T1000 (cell line): ENCODE results near the gene DTYMK.

Experiments used
- DNase-seq: peaks from one replicate; lab custom pipeline; 2025; ENCODE audit warnings: mixed read lengths; lab: John Stamatoyannopoulos, UW

DTYMK gene

DNA sequence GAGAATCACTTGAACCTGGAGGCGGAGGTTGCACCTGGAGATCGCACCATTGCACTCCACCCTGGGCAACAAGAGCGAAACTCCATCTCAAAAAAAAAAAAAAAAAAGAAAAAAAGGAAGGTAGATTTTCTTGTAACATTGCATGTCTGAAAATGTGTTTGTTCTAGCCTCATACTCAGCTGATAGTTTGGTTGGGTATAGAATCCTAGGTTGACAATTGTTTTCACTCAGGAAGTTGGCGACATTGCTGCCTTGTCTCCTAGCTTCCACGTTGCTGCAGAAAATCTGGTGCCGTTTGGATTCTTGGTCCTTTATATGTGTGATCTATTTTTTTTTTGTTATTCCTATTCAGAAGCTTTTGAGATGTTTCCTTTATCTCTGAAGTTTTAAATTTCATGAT lies 19.9 kb upstream of the DTYMK start:
- no peak for DNase-seq

DNA sequence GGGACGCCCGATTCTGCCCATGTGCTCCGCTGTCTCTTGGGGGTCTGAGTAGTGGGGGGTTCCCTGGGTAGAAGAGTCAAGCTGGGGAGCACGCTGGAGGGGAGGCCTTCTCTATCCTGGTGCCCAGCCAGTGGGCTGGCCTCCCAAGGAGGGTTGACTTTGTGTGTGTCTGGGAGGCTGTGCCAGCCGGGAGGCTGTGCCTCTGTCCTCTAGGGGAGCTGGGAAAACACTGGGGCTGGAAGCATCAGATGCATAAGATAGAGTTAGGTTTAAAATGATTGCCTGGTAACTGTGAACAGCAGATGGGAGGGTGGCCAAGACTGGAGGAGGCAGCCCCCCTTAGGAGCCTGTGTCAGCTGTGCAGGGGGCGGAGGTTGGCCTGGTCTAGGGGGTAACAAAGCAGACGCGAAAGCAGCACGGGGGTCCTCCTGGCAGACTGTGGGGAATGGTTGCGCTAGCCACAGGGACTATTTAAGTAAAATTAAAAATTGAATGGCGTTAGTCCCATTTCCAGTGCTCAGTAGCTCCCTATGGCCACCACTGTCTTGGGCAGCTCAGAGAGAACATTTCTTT lies 16.5 kb upstream of the DTYMK start:
- no peak for DNase-seq

DNA sequence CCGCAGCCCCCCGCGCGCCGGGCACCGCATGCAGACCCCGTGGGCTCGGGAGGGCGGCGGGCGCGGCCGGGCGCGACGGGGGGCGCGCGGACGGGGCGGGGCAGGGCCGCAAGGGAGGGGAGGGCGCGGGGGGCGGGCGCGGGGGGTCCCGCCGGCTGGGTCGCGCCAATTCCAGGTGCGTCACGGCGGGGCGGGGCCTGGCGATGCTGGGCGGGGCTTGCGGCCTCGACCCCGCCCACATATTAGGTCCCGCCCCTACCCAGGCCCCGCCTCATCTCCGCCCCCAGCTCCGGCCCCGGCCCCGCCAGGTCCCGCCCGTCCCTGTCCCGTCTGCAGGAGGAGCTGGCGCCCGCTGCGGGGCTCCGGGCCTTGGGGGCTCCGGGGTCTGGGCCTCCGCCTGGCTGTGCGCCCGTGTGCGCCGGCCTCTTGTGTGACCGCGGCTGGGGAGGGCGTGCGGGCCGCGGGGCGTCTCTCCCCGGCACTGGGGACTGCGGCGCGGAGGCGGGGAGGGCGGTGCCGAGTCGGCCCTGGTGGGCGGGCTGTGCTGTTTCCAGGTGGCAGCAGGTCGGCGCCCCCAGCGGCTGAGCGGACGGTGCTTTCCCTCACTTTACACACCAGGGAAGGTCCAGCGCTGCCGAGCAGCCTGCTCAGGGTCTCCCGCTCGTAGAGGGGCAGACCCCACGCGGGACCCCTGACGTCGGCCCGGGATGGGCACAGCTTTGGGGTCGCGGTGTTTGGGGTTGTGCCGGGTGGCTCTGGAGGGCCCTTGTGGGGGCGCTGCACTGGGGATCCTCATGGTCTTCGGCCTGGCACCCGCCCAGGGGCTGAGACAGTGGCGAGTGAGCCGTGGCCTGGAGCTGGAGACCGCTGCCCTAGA lies 15.8 kb upstream of the DTYMK start:
- peak; percentile 80 for DNase-seq

DNA sequence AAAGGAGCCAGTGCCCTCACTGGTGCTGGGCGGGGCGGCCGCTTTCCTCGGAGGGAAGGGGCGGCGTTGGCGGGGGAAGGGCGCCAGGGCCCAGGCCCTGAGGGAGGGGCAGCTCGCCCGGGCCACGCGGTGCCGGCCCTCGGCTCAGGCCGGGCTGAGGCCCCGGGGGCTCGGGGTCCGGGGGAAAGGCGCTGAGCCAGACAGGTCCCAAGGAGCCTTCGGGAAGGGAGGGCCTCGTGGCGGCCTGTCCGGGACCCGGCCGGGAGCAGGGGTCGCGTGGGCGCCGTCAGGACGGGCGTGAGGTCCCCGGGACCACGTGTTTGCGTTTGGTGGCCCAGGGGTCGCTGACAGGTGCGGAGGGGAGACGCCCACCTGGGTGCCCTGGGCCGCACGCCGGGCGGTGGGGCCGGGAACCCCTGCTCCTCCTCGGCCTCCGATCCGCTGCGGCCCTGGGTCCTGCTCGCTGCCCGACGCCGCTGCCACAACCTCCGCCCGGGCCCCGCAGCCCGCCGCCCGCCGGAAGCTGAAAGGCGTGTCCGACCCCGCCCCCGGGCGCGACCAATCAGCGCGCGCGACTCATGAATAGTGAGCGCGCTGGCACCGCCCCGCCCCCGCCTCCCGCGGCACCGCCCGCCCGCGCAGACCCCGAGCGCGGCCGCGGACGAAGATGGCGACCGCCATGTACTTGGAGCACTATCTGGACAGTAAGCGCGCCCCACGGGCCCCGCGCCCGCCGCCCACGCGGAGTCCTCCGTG lies 15.0 kb upstream of the DTYMK start, which contains the start of gene ING5:
Gene ING5 (plus strand): TSS at position 641 of the 756 bp plus-strand sequence. CDS start 27 bp downstream, at position 668.
- peak; percentile 88 for DNase-seq

DNA sequence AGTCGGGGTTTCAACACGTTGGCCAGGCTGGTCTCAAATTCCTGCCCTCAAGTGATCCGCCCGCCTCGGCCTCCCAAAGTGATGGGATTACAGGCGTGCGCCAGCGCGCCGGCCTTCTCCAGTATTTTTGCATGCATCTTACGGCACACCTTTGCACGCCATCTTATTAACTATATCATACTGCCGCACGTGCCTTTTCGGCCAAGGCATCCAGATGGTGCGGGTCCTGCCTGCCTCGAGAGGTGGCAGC lies 14.5 kb upstream of the DTYMK start:
- no peak for DNase-seq

DNA sequence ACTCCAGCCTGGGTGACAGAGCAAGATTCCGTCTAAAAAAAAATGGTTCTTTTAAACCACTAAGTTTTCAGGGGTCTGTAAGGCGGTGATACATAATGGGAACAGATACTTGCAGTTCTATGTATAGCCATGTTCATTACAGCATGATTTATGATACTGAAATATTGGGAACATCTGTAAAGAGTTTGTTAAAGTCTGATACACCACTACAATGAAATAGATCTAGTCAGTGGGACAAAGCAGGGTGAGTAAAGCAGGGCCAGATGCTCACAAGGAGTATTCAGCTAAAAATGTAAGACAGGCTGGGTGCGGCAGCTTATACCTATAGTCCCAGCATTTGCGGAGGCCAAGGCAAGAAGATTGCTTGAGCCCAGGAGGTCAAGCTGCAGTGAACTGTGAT lies 9.0 kb upstream of the DTYMK start:
- no peak for DNase-seq

DNA sequence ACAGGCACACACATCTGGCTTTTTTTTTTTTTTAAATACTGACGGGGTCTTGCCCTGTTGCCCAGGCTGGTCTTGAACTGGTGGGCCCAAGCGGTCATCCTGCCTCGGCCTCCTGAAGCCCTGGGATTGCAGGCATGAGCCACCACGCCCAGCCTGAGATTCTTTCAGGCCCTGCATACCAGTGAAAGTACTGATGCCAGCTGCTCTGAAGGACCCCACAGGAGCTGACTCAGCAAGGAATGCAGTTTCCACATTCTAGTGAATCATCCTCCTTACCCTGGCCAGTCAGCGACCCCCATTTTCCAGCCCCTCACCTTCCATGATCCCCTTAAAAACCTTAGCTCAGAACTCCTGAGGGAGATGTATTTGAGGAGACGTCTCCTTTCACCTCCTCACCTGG lies 5.8 kb upstream of the DTYMK start:
- no peak for DNase-seq

DNA sequence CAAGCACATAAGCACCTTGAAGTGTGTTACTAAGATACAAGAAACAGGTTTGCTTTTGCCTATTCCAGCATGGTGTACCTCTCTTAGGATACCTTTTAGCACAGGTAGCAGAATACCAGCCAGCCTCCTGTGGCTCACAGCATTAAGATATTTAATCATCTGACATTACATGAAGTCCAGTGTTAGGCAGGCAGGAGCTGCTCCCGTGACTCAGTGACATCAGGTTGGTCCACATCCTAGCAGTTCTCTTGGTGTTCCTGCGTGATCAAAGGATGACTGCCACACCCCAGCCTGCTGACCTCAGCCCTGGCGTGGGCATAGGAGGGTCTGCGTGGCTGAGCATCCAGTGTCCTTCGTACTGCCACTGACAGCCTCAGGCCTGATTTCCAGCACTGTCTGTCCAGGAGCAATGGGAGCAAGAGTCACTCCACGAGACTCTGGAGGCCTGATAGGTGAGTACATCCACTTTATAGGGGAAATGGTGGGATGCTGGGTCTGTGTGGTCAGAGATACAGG lies 3.6 kb upstream of the DTYMK start:
- no peak for DNase-seq

DNA sequence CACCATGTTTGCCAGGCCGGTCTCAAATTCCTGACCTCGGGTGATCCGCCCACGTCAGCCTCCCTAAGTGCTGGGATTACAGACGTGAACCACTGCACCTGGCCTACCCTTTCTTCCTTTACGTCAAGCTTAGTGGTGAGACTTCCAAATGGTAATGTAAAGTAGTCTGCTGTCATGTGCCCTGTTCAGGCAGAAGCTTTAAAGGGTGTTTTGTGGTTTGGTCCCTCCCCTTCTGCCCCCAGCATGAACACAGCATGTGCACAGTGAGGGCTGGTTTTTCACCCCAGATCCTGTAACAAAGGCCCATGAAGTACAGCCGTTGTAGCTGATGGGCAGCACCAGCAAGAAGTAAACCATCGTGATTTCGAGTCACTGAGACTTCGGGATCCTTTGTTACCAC lies 2.7 kb upstream of the DTYMK start:
- no peak for DNase-seq

DNA sequence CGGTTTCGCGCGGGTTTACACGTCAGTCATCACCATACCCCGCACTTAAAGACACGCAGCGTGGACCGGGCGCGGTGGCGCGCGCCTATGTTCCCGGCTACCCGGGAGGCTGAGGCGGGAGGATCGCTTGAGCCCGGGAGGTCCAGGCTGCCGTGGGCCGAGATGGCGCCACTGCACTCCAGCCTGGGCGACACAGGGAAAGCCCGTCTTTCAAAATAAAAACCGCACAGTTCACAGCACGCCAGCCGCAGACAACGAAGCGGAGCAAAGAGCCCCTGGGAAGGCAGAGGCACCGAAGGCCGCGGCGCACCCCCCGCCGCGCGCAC lies 328 bp downstream of the DTYMK start:
- DNase-seq = no peak

DNA sequence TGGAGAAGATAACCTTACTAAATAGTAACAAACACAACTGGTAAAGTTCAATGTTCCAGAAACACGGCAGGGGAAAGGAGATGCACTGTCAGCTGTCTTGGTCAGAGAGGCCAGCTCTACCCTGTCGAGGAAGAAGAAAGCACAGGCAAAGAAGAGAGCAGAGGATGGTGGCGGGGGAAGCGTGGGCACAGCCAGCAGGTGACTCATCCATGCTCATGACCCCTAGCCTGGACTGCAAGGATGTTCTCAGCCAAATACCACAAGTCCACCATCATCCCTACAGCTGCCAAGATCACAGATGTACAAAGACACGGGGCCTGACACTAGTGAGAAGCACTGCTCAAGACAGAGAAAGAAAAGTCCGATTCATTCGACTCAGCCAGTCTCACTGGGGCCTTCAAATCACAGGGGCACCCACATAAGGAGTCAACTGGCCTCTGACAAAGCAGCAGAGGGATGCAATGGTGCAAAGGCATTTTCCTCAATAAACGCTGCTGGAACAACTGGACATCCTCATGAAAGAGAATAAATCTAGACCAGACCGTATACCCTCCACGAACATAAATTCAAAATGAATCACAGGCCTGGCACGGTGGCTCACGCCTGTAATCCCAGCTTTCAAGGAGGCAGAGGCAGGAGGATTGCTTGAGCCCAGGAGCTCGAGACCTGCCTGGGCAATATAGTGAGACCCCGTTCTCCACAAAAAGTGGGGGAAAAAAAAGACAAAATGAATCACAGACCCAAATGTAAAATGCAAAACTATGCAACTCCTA lies 5.6 kb downstream of the DTYMK start:
- DNase-seq = peak; percentile 34

DNA sequence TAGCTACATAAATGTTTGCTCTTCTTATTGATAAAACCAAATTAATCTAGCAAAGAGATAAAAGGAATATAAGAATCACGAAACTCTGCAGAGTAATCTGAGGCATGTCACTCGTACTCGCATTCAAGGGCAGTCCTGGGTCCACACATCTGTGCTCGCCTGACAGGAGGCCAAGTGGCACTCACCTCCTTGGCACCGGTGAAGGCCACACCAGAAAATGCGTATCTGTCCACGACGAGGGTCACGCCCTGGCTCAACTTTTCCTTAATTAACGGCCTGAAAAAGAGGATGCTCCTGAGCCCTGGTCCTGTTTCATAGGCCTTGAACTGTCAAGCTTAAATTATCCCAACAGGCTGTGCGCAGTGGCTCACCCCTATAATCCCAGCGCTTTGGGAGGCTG lies 6.6 kb downstream of the DTYMK start:
- DNase-seq = no peak

DNA sequence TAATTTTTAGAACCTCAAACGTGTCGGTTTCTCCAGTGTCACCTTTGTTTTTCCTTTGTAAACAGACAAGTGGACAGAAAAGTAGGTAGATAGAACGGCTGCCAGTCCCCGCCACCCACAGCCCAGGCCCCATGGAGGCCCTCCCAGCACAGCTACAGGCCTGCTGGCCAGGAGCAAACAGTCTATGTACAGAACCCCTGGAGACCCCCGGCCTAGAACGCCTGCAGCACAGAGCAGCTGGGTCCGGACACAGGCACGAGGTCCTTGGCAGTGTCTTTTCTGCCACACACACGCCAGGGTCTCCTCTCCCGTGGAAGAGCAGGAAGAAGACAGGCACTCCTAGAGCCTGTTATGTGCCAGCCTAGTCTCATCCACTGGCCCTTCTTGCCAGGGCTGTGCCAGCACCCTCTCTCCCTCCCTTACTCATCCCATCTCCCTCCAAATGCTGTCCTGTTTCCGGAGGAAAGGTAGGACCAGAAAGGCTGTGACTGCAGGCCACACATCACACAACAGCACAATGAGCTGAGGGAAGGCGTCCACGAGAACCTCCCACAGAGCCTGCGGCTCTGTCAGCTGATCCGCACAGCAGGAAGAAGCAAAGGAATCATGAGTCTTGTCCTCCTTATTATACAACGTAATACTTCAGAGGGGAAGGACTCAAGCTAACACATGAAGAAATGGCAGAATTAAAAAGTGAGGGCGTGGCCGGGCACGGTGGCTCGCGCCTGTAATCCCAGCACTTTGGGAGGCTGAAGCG lies 7.7 kb downstream of the DTYMK start:
- no peak for DNase-seq

DNA sequence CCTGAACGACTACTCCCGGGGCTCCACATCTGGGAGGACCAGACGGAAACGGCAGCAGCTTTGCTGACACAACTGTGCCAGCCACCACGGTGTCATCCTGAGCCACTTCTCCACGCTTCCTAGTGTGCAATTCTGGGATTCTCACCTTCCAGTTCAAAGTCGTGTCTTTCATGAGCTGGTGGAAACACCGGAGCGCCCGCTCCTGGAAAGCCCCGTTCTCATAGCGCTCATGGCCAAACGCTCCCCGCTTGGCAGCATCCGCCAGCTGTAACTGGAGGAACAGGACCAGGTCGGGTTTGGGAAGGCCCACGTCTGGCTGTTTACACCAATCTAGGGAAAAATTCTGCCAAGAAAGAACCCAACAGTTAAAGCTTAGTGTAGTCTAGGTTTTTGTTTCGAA lies 8.3 kb downstream of the DTYMK start:
- no peak for DNase-seq

DNA sequence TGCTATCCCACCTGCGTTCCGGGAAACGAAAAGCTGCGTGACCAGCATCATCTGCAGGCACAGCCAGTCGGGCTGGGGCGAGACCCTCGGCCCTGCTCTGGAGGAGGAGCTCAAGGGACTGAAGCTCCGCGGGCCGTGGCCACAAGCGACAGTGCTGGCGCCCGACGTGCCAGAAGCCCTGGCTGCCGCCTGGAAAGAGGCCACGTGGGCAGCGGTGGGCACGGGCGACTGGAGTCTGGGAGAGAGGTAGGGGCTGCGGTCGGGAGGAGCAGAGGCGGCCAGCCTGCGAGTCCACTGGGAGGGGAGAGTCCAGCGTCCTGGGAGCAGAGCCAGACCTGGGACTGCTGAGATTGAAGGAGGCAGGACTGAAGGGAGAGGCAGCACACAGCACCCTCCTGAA lies 9.2 kb downstream of the DTYMK start:
- DNase-seq = no peak

DNA sequence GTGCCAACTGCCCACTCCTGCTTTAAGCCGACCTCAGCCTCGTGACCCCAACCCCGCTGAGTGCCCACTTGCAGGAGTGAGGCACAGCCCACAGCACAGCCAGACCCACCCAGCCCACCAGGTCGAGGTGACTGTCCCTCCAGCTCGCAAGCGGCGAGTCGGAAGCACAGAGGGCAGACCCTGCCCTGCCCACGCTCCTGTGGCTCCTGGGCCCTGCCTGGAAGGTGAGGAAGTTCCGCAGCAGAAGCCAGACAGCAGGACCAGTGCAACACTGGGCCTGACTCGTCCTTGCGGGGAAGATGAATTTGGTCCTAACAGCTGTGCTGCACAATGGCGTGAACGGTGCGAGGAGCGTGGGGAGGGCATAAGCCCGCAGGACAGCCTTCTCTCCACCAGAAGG lies 9.9 kb downstream of the DTYMK start:
- DNase-seq = no peak

DNA sequence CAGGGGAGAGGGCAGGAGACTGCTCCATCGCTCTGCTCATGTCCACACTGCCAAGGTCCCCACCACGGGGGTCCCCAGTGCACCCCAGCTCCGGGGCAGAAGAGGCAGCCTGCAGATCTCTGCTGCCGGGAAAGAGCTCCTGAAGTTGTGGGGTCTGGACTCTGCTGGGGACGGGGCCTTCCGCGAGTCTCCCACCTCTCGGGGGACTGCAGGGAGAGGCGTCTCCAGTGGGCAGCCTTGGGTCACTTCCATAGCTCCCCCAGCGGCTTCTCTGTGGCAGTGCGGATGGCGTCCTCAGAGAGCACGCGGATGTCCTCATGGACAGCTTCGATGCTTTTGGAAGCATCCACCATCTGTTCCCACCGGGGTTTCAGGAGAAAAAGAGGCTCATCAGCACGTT lies 10.7 kb downstream of the DTYMK start:
- DNase-seq = no peak

DNA sequence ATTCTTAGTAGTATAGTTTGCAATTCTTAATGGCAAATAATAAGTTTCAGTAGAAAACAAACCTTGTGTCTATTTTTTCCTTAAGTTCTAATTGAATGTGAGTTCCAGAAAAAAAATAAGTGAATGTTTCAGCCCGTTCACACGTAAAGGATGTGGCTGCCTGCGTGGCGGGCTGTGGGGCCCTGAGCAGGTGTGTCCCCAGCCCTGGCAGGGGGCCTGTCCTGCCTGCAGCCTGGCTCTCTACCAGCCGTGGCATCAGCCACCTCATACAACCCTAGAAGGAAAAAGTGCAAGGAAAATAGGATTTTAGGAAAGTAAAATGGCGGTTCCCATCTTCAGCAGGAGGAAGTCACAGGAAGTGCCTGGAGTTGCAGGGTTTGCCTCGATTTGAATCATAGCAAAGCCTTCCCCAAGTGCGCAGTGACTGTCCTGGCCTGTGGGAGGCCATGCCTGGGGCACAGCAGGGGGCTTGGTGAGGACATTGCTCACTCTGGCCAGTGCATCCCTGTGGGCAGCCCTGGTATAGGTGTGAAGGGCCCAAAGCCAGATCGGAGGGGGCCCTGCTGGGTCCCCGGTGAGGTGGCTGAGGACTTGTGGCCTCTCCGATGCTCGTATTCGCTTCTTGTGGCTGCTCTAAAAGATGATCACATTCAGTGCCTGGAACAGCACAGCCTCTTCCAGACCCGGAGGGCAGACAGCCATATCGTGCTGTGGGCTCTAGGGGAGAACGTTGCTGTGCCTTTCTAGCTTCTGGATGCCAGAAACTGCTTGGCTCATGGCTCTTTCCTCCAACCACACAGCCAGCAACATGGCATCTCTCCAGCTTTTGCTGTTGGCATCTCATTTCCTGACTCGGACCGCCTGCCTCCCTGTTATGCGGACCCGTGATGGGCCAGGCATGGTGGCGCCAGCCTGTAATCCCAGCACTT lies 12.6 kb downstream of the DTYMK start:
- no peak for DNase-seq

DNA sequence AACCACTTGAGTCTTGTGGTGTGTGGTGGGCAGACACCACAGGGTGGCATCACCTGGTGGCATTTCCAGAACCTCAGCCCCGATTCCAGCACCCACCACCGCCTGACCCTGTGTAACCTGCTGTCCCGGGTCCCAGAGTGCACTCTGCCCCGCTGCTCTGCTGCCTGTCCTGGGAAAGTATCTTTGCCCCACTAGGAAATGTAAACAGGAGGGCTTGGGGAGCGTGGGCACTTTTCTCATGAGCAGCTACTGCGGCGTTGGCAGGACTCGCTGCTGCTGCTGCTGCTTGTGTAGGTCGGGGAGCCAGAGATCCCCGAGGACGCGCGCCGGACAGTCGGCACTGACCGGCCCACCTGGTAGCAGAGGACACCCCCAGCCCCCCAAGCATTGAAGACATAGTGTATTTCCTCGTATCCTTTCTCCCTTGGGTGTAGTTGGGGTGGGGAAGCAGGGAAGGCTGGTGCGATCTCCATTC lies 13.4 kb downstream of the DTYMK start:
- DNase-seq = no peak
